Ectodermal cell (in vitro differentiated cells): ENCODE results near the gene MTA1.

Experiments used
- H3K27ac ChIP-seq: 2 replicates; pipeline ENCODE4 v1.7.0; 2013; ENCODE audit warnings: mild to moderate bottlenecking, low read depth, low read length; ENCODE audit not compliant: insufficient read depth, poor library complexity, severe bottlenecking
- H3K27me3 ChIP-seq: 2 replicates; pipeline ENCODE4 v1.7.0; 2013; ENCODE audit warnings: mild to moderate bottlenecking, low read length; ENCODE audit not compliant: insufficient read depth, control insufficient read depth, poor library complexity, severe bottlenecking
- H3K36me3 ChIP-seq: one replicate; pipeline ENCODE4 v1.7.0; 2013; ENCODE audit warnings: low read length; ENCODE audit not compliant: control insufficient read depth, insufficient read depth
- H3K4me1 ChIP-seq: one replicate; pipeline ENCODE4 v1.7.0; 2013; ENCODE audit warnings: low read length; ENCODE audit not compliant: control insufficient read depth, insufficient read depth
- H3K4me3 ChIP-seq: 2 replicates; pipeline ENCODE4 v1.7.0; 2013; ENCODE audit warnings: low read depth, low read length, control low read depth; ENCODE audit not compliant: insufficient read depth
- H3K9me3 ChIP-seq: 2 replicates; pipeline ENCODE4 v1.7.0; 2013; ENCODE audit warnings: mild to moderate bottlenecking, low read length, moderate library complexity; ENCODE audit not compliant: control insufficient read depth
- WGBS, 2 experiments: methylation state at CpG; one replicate each; pipeline ENCODE4 v1.1.7; 2013; ENCODE audit warnings: missing lambda C conversion rate in 2 of 2; 5-methylcytosine and 5-hydroxymethylcytosine counted together

Gene MTA1

DNA sequence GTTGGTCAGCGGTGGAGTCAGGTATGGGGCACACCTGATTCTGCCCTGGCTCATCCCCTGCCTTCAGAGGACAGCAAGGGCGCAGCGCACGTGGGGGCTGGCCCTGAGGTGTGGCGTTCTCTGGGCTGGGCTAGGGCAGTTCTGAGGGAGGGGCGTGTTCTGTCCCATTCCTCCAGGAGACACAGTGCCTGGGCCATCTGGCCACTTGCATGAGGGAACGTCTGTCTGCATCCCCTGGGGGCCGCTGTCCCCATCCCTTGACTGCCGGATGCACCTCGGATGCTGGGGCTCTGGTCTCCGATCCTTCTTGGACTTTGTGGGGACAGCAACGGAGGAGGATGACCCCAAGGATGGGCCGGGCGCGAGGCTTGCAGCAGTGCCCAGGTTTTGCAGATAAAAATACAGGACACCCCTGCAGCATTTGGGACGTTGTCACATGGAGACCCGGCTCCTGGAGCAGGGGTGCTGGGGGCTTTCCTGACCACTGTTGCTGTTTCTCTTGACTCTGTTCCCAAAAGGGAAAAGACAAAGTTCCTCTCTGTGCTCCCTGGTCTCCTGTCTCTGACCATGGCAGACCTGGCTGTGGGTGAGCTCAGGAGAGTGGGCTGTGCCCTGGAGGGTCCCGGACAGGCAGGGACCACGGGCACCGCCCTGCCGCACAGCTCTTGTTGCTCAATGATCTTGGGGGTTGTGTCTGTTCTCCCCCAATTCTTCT lies 6.9 kb downstream of the MTA1 start:
- H3K4me3 ChIP-seq: no peak overlapping the region
- H3K4me1 ChIP-seq: peaks cover 9% of the 10 kb centered on the region
- H3K36me3 ChIP-seq: peaks cover 25% of the 10 kb centered on the region
- H3K27ac ChIP-seq: no peak overlapping the region
- no peaks in the 10 kb centered on the region for H3K9me3 ChIP-seq
- 96% methylated on average over 21 of the region's 21 CpGs for WGBS, 2 experiments
- H3K27me3 ChIP-seq: no peaks in the 10 kb centered on the region

GRCh38 chr14:105427412-105427811 lies 7.8 kb downstream of the MTA1 start:
- peaks cover 25% of the 10 kb centered on the region for H3K36me3 ChIP-seq
- H3K27me3 ChIP-seq: no peaks in the 10 kb centered on the region
- H3K27ac ChIP-seq: no peak overlapping the region
- no peak overlapping the region for H3K4me3 ChIP-seq
- no peaks in the 10 kb centered on the region for H3K9me3 ChIP-seq
- 96% methylated on average over 10 of the region's 10 CpGs for WGBS, 2 experiments
- peaks cover 4% of the 10 kb centered on the region for H3K4me1 ChIP-seq

DNA sequence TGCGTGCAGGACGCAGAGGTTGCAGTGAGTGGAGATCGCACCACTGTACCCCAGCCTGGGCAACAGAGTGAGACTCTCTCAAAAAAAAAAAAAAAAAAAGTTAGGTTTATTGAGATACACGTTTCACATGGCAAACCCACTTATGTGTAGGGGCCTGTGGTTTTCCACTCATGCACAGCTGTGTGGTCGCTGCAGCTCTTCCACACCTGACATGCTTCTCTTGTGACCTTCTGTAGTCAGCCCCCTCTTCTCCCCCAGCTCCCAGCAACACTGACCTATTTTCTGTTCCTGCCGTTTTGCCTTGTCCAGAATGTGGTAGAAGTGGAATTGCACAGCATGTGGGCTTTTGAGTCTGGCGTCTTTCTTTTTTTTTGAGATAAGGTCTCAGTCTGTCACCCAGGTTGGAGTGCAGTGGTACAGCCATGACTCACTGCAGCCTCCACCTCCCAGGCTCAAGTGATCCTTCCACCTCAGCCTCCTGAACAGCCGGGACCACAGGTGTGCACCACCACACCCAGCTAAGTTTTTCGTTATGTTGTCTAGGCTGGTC lies 8.4 kb downstream of the MTA1 start:
- WGBS, 2 experiments: 92 to 94% methylated on average over 9 of the region's 9 CpGs
- H3K9me3 ChIP-seq: no peaks in the 10 kb centered on the region
- peaks cover 25% of the 10 kb centered on the region for H3K36me3 ChIP-seq
- peaks cover 3% of the 10 kb centered on the region for H3K4me1 ChIP-seq
- H3K4me3 ChIP-seq: no peak overlapping the region
- no peak overlapping the region for H3K27ac ChIP-seq
- no peaks in the 10 kb centered on the region for H3K27me3 ChIP-seq

GRCh38 chr14:105430042-105430441 lies 10.4 kb downstream of the MTA1 start:
- H3K27ac ChIP-seq: no peak overlapping the region
- no peak overlapping the region for H3K4me3 ChIP-seq
- no peaks in the 10 kb centered on the region for H3K9me3 ChIP-seq
- H3K36me3 ChIP-seq: peaks cover 25% of the 10 kb centered on the region
- peaks cover 7% of the 10 kb centered on the region for H3K4me1 ChIP-seq
- H3K27me3 ChIP-seq: no peaks in the 10 kb centered on the region
- WGBS, 2 experiments: 91 to 98% methylated on average over 6 of the region's 6 CpGs

- Histone ChIP-seq H3K4me3 (no peak overlapping the region), H3K36me3 (peaks cover 25% of the 10 kb centered on the region), H3K9me3 (no peaks in the 10 kb centered on the region), H3K27me3 (no peaks in the 10 kb centered on the region), H3K4me1 (peaks cover 7% of the 10 kb centered on the region), H3K27ac (no peak overlapping the region)
- 84 to 87% methylated on average over 9 of the region's 9 CpGs for WGBS, 2 experiments
These were observed 10.9 kb downstream of the MTA1 start for GRCh38 chr14:105430565-105430964.

- H3K27ac ChIP-seq: no peak overlapping the region
- no peaks in the 10 kb centered on the region for H3K27me3 ChIP-seq
- no peak overlapping the region for H3K4me3 ChIP-seq
- H3K9me3 ChIP-seq: no peaks in the 10 kb centered on the region
- 90 to 100% methylated on average over 1 of the region's 1 CpG for WGBS, 2 experiments
- H3K36me3 ChIP-seq: peaks cover 25% of the 10 kb centered on the region
- peaks cover 7% of the 10 kb centered on the region for H3K4me1 ChIP-seq
These were observed 11.6 kb downstream of the MTA1 start for GRCh38 chr14:105431256-105431655.

- Histone ChIP-seq H3K9me3 (no peaks in the 10 kb centered on the region), H3K27ac (peak overlapping the region; percentile 26), H3K4me3 (no peak overlapping the region), H3K27me3 (no peaks in the 10 kb centered on the region), H3K4me1 (peaks cover 7% of the 10 kb centered on the region), H3K36me3 (peaks cover 11% of the 10 kb centered on the region)
- WGBS, 2 experiments: 93 to 95% methylated on average over 12 of the region's 12 CpGs
These were observed 13.0 kb downstream of the MTA1 start for GRCh38 chr14:105432657-105433056.

- Histone ChIP-seq H3K4me1 (peaks cover 7% of the 10 kb centered on the region), H3K27ac (peak overlapping the region; percentile 26), H3K9me3 (no peaks in the 10 kb centered on the region), H3K27me3 (no peaks in the 10 kb centered on the region), H3K36me3 (peaks cover 10% of the 10 kb centered on the region), H3K4me3 (no peak overlapping the region)
- WGBS, 2 experiments: 84% methylated on average over 17 of the region's 17 CpGs
These were observed 13.6 kb downstream of the MTA1 start for GRCh38 chr14:105433161-105433605.

- Histone ChIP-seq H3K9me3 (no peaks in the 10 kb centered on the region), H3K36me3 (no peaks in the 10 kb centered on the region)
- WGBS, 2 experiments: 93 to 94% methylated on average over 12 of the region's 12 CpGs
These were observed 16.8 kb downstream of the MTA1 start for GRCh38 chr14:105436402-105436801.

DNA sequence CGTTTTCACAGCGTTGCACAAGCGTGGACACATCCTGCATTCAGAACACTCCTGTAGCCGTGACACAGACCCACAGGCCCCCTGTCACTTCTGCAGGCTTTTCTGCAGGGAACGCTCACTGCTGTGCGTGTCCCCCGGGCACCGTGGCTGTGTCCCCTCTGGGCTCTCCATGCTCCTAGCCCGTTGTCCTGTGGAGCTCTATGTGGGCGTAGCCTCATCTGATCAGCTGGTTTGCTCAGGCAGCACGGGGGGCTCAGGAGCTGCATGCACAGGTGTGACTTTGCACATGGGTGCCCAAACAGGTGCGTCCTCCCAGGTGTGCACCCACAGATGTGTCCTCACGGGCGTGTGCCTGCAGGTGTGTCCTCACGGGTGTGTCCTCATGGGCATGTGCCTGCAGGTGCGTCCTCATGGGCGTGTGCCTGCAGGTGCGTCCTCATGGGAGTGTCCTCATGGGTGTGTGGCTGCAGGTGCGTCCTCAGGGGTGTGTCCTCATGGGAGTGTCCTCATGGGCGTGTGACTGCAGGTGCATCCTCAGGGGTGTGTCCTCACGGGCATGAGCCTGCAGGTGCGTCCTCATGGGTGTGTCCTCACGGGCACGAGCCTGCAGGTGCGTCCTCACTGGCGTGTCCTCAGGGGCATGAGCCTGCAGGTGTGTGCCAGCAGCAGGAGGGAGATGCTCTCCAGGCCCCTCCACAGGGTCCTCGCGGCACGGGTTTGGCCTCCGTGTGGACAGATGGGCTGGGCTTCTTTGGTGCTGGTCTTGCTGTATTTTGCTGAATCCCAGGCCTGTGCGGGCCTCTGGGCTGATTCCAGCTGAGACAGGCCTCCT lies 17.5 kb downstream of the MTA1 start:
- Histone ChIP-seq H3K4me1 (peaks cover 7% of the 10 kb centered on the region), H3K36me3 (no peaks in the 10 kb centered on the region), H3K4me3 (no peak overlapping the region), H3K27me3 (no peaks in the 10 kb centered on the region), H3K9me3 (no peaks in the 10 kb centered on the region), H3K27ac (no peak overlapping the region)
- WGBS, 2 experiments: 92 to 94% methylated on average over 31 of the region's 31 CpGs

More at GRCh38 chr14:105436402-105436801, 16.8 kb downstream of the MTA1 start:
- H3K27ac ChIP-seq: no peak overlapping the region
- no peaks in the 10 kb centered on the region for H3K27me3 ChIP-seq
- H3K4me1 ChIP-seq: peaks cover 7% of the 10 kb centered on the region
- no peak overlapping the region for H3K4me3 ChIP-seq
